ENCODE results near the gene ATP2B2.

- TF ChIP-seq ZNF24 (IDR thresholded peaks at IDR 0.05) (no peak), MYC (IDR thresholded peaks at IDR 0.05; ENCODE audit: insufficient read depth, insufficient read length, insufficient replicate concordance, low read length, severe bottlenecking) (no peak)
Observed at GRCh38 chr3:10375296-10376053, 129.9 kb downstream of the ATP2B2 start.
